Erythroblast (primary cell): ENCODE data around the gene KATNA1.

Source experiments
- GATA1 ChIP-seq: IDR thresholded peaks from 2 replicates; pipeline ENCODE4 v1.6.1; 2011; ENCODE audit warnings: low read depth, mild to moderate bottlenecking, control low read depth, low read length, moderate library complexity
- POLR2A ChIP-seq: IDR thresholded peaks from 2 replicates; pipeline ENCODE4 v1.6.1; 2011; ENCODE audit warnings: mild to moderate bottlenecking, low read length

DNA sequence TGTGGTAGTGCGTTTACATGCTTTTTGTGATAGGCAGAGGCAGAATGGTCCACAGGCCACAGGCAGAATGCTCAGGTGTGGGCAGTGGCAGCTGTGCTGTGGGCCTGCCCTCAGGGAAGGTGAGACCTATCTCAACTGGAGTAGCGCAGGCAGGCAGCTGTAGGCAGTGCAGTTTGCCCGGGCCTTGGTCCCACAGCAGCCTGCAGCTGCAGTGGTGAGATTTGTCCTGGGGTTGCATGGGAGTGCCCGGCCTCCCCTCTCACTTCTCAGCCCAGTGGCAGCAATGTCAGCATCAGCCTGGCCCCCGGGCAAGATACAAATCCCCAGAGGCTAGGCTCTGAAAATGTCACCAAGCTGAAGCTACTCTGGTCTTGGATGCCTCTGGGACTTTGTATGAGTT, 96.6 kb downstream of the KATNA1 start:
- no peak for TF ChIP-seq POLR2A
- TF ChIP-seq GATA1 = no peak
